Measurements from ENCODE around the gene ANKRD20A1.
"Not testable (repeated sequence)": the region's sequence is repeated elsewhere in the genome, so short reads cannot be mapped to it uniquely, and the experiment has no call there.

The ANKRD20A1 gene

DNA sequence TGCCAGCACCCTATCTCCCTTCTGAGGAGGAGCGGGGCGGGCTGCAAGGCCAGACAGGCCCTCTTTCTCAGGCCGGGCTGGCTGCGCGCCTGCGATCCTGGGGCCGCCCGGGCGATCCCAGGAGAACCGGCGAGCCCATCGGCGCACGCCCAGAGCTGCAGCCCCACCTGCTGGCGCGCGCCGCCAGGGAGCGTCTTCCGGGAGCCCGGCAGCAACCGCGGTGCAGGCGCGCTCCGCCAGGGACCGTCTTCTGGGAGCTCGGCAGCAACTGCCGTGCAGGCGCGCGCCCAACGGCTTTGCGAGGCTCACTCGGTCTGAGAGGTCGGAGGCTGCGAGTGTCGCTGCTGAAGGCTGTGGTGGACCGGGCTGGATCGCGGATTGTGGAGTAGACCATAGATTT lies at the start of gene ANKRD20A1:
Gene ANKRD20A1, plus strand, starts transcription at position 61 of the 400 bp plus-strand sequence. CDS start 496 bp downstream, outside the sequence.
- DNase-seq = not testable (repeated sequence)

DNA sequence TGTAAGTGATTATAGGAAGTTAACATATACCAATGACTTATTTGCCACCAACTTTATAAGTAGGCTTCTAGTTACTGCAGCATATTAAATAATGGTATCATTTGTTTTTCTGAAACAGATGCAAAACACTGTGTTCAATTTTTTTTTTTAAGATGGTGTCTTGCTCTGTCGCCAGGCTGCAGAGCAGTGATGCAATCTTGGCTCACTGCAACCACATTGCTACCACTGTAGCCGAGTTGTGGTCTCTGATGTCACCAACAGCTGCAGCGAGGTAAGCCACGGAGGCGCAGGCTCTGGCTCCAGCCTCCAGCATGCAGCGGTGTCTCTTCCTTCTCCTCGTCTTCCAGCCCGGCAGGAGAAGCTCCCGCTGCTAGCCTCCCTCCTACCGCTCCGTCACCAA lies 26.6 kb upstream of the ANKRD20A1 start:
- DNase-seq = not testable (repeated sequence)

Measured in CD4-positive, alpha-beta T cell treated with Interleukin-6 for 4 hours (primary cell).